Panc1 (cell line): ENCODE results near the gene RAB11FIP5. TPM values are rescaled to one million over a fixed set of nuclear protein-coding genes. Genes with fewer than 3 reads are reported as not detected.

ENCODE experiments used
- ATAC-seq: fragments of 200-7000 bp; cut with Tn5 transposase; 2 replicates; pipeline ENCODE4 v1.9.1; 2020; ENCODE audit warnings: mild to moderate bottlenecking, moderate library complexity
- BruUV-seq: library from RNA; stranded (reverse); fragments of 400-500 nt; replicated peaks from 2 replicates; lab custom pipeline; 2021; lab: Mats Ljungman, UMichigan
- CTCF ChIA-PET: fragments of 300-600 bp; sonication (Branson Sonifier 250); formaldehyde crosslinking; loops from one replicate; lab custom pipeline; 2022; ENCODE audit warnings: antibody characterized with exemption; lab: Charles Lee
- POLR2A ChIA-PET: fragments of 300-600 bp; sonication (Branson Sonifier 250); formaldehyde crosslinking; loops from one replicate; lab custom pipeline; 2022; ENCODE audit warnings: antibody characterized with exemption; lab: Charles Lee
- DNase-seq: peaks from one replicate; pipeline ENCODE4 v3.0.0-alpha.2; 2010; ENCODE audit warnings: low read depth, low spot score
- H3K27ac ChIP-seq: 2 replicates; pipeline ENCODE4 v1.5.1; 2011; ENCODE audit warnings: mild to moderate bottlenecking, low read length, inconsistent platforms
- H3K27me3 ChIP-seq: fragments of 200-500 bp; sonication (Bioruptor generic); 2 replicates; pipeline ENCODE4 v1.6.0; 2014; ENCODE audit warnings: low read length, inconsistent platforms; ENCODE audit not compliant: control insufficient read depth, insufficient read depth
- H3K36me3 ChIP-seq: fragments of 200-500 bp; sonication (Bioruptor generic); 2 replicates; pipeline ENCODE4 v1.5.1; 2014; ENCODE audit warnings: inconsistent platforms, mild to moderate bottlenecking, low read length, moderate library complexity; ENCODE audit not compliant: control insufficient read depth, insufficient read depth
- H3K4me1 ChIP-seq: 2 replicates; pipeline ENCODE4 v1.5.1; 2011; ENCODE audit warnings: inconsistent platforms, mild to moderate bottlenecking, low read length, moderate library complexity; ENCODE audit not compliant: control insufficient read depth, insufficient read depth
- H3K4me3 ChIP-seq, 2 experiments: 2 replicates each; pipeline ENCODE4 v1.5.1; 2011 to 2012; ENCODE audit warnings: low read depth in 2 of 2, low read length in 2 of 2, mild to moderate bottlenecking in 2 of 2, inconsistent platforms in 1 of 2, moderate library complexity in 1 of 2
- H3K9me3 ChIP-seq: fragments of 200-500 bp; sonication (Bioruptor generic); 2 replicates; pipeline ENCODE4 v1.5.1; 2014; ENCODE audit warnings: low read depth, mild to moderate bottlenecking, inconsistent platforms, low read length, moderate library complexity; ENCODE audit not compliant: control insufficient read depth, insufficient read depth
- POLR2AphosphoS5 ChIP-seq: IDR thresholded peaks from 2 replicates; pipeline ENCODE4 v1.6.1; 2012; ENCODE audit warnings: mild to moderate bottlenecking, low read depth, low read length, moderate library complexity
- SIN3A ChIP-seq: IDR thresholded peaks from 2 replicates; pipeline ENCODE4 v1.6.1; 2012; ENCODE audit warnings: low read depth, mild to moderate bottlenecking, low read length, moderate library complexity, borderline replicate concordance; ENCODE audit not compliant: insufficient read depth
- TCF7L2 ChIP-seq: IDR thresholded peaks from 2 replicates; pipeline ENCODE4 v1.6.1; 2011; ENCODE audit warnings: mild to moderate bottlenecking, low read depth, low read length, inconsistent platforms
- in situ Hi-C: cut with HindIII; loops from 2 replicates; pipeline ENCODE4 v1.10.0; 2016; ENCODE audit warnings: low sequenced_read_pairs, low pct_unique_long_range_greater_than_20kb
- intact Hi-C: fragments of 100-400 bp; cut with micrococcal nuclease; formaldehyde crosslinking; loops from one replicate; pipeline ENCODE4 v1.10.0; 2022; ENCODE audit not compliant: unreplicated experiment
- total RNA-seq: library from RNA; stranded (reverse); gene quantifications from one replicate; pipeline ENCODE4 v1.2.1, GENCODE V29; 2021; ENCODE audit not compliant: unreplicated experiment
- TF ChIP-seq, protein P1 (sequence below): fragments of 450-650 bp; IDR thresholded peaks from 2 replicates; pipeline ENCODE4 v1.5.1; 2017; ENCODE audit warnings: mild to moderate bottlenecking
- TF ChIP-seq, protein P2 (sequence below), 2 experiments: IDR thresholded peaks; 2 replicates each; pipeline ENCODE4 v1.6.1; 2011 to 2012; ENCODE audit warnings: low read depth in 2 of 2, control low read depth in 1 of 2, low read length in 1 of 2, mild to moderate bottlenecking in 1 of 2, moderate library complexity in 1 of 2; ENCODE audit not compliant: insufficient read depth in 1 of 2

The RAB11FIP5 gene
- total RNA-seq, 1 experiment from 2014 or later: 27.3 TPM

DNA sequence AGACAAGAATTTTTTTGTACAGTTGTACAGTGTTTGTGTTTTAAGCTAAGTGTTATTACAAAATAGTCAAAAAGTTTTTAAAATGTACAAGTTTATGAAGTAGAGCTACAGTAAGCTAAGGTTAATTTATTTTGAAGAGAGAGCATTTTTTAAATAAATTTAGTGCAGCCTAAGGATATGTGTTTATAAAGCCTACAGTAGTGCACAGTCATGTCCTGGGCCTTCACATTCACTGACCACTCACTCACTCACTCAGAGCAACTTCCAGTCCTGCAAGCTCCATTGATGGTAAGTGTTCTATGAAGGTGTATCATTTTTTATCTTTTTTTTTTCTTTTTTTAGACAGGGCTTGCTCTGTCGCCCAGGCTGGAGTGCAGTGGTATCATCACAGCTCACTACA lies 85.4 kb downstream of the RAB11FIP5 start:
- Histone ChIP-seq H3K36me3 (no peaks in the 10 kb centered on the region), H3K27ac (no peak overlapping the region), H3K27me3 (no peaks in the 10 kb centered on the region), H3K4me1 (no peaks in the 10 kb centered on the region), H3K4me3 (no peak overlapping the region), H3K9me3 (no peaks in the 10 kb centered on the region)
- ATAC-seq (no peak), DNase-seq (no peak)
- CTCF ChIA-PET: no interaction called here
- no peak for TF ChIP-seq SIN3A
- TF ChIP-seq, protein P1, sequence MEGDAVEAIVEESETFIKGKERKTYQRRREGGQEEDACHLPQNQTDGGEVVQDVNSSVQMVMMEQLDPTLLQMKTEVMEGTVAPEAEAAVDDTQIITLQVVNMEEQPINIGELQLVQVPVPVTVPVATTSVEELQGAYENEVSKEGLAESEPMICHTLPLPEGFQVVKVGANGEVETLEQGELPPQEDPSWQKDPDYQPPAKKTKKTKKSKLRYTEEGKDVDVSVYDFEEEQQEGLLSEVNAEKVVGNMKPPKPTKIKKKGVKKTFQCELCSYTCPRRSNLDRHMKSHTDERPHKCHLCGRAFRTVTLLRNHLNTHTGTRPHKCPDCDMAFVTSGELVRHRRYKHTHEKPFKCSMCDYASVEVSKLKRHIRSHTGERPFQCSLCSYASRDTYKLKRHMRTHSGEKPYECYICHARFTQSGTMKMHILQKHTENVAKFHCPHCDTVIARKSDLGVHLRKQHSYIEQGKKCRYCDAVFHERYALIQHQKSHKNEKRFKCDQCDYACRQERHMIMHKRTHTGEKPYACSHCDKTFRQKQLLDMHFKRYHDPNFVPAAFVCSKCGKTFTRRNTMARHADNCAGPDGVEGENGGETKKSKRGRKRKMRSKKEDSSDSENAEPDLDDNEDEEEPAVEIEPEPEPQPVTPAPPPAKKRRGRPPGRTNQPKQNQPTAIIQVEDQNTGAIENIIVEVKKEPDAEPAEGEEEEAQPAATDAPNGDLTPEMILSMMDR: no peak
- TF ChIP-seq POLR2AphosphoS5: no peak
- no peak for TF ChIP-seq TCF7L2
- TF ChIP-seq, protein P2, sequence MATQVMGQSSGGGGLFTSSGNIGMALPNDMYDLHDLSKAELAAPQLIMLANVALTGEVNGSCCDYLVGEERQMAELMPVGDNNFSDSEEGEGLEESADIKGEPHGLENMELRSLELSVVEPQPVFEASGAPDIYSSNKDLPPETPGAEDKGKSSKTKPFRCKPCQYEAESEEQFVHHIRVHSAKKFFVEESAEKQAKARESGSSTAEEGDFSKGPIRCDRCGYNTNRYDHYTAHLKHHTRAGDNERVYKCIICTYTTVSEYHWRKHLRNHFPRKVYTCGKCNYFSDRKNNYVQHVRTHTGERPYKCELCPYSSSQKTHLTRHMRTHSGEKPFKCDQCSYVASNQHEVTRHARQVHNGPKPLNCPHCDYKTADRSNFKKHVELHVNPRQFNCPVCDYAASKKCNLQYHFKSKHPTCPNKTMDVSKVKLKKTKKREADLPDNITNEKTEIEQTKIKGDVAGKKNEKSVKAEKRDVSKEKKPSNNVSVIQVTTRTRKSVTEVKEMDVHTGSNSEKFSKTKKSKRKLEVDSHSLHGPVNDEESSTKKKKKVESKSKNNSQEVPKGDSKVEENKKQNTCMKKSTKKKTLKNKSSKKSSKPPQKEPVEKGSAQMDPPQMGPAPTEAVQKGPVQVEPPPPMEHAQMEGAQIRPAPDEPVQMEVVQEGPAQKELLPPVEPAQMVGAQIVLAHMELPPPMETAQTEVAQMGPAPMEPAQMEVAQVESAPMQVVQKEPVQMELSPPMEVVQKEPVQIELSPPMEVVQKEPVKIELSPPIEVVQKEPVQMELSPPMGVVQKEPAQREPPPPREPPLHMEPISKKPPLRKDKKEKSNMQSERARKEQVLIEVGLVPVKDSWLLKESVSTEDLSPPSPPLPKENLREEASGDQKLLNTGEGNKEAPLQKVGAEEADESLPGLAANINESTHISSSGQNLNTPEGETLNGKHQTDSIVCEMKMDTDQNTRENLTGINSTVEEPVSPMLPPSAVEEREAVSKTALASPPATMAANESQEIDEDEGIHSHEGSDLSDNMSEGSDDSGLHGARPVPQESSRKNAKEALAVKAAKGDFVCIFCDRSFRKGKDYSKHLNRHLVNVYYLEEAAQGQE (IDR thresholded peaks at IDR 0.05; ENCODE audit: insufficient read depth in 1 of 2, low read depth in 2 of 2, low read length in 1 of 2): no peak
- BruUV-seq: no TSS peak
- intact Hi-C loops (no loop called here), in situ Hi-C loops (no loop called here)
- POLR2A ChIA-PET: no interaction called here

DNA sequence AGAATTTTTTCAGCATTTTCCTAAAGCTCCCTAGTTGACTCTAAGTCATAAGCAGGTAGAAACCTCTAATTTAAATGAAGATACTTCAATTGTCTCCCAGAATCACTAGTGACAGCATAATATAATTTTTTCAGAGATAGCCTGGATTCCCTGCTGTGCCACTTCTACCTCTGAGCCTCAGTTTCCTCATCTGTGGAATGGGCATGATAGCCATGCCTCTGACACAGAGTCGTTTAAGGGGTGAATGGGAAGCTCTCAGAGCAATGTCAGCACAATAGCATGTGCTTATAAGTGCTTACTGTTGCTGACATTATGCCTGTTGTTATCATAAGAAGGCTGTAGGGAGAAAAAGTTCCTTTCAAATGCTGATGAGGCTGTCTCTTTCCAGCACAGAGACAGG lies 89.3 kb downstream of the RAB11FIP5 start:
- POLR2A ChIA-PET: no interaction called here
- CTCF ChIA-PET: interaction anchor here (0.6 kb wide), 2 partner anchors 66 to 189 kb away, joined by 3 to 9 read pairs; no protein-coding TSS in a partner anchor
- H3K4me1 ChIP-seq: peaks cover 18% of the 10 kb centered on the region
- no peak overlapping the region for H3K27ac ChIP-seq
- H3K36me3 ChIP-seq: no peaks in the 10 kb centered on the region
- H3K9me3 ChIP-seq: no peaks in the 10 kb centered on the region
- no peak overlapping the region for H3K4me3 ChIP-seq
- in situ Hi-C loops: no loop called here
- TF ChIP-seq POLR2AphosphoS5 (no peak), SIN3A (no peak), TCF7L2 (no peak)
- TF ChIP-seq, protein P1: no peak
- TF ChIP-seq, protein P2 (IDR thresholded peaks at IDR 0.05; ENCODE audit: insufficient read depth in 1 of 2, low read depth in 2 of 2, low read length in 1 of 2): no peak
- H3K27me3 ChIP-seq: no peaks in the 10 kb centered on the region
- DNase-seq (no peak), ATAC-seq (no peak)
- intact Hi-C loops: no loop called here
- no TSS peak for BruUV-seq
